BLaER1 (cell line): Measurements from ENCODE around the gene UVSSA.
"Not testable (repeated sequence)": the region's sequence is repeated elsewhere in the genome, so short reads cannot be mapped to it uniquely, and the experiment has no call there.

ENCODE experiments used
- H3K27ac ChIP-seq: shearing (Covaris generic); formaldehyde crosslinking; 2 replicates; pipeline ENCODE4 v1.8.1; 2022
- H3K27me3 ChIP-seq: shearing (Covaris generic); formaldehyde crosslinking; 2 replicates; pipeline ENCODE4 v1.8.1; 2022
- H3K36me3 ChIP-seq: shearing (Covaris generic); formaldehyde crosslinking; 2 replicates; pipeline ENCODE4 v1.8.1; 2022
- H3K4me1 ChIP-seq: shearing (Covaris generic); formaldehyde crosslinking; 2 replicates; pipeline ENCODE4 v1.8.1; 2022
- H3K4me2 ChIP-seq: shearing (Covaris generic); formaldehyde crosslinking; 2 replicates; pipeline ENCODE4 v1.8.1; 2022
- H3K4me3 ChIP-seq: shearing (Covaris generic); formaldehyde crosslinking; 2 replicates; pipeline ENCODE4 v1.8.1; 2022
- H3K9ac ChIP-seq: shearing (Covaris generic); formaldehyde crosslinking; 2 replicates; pipeline ENCODE4 v1.8.1; 2022
- H3K9me3 ChIP-seq: shearing (Covaris generic); formaldehyde crosslinking; 2 replicates; pipeline ENCODE4 v1.8.1; 2022
- H4K20me1 ChIP-seq: shearing (Covaris generic); formaldehyde crosslinking; 2 replicates; pipeline ENCODE4 v1.8.1; 2022
- Cebpa-rat ChIP-seq: shearing (Covaris generic); IDR thresholded peaks from 2 replicates; pipeline ENCODE4 v1.8.1; 2022

Gene UVSSA

DNA sequence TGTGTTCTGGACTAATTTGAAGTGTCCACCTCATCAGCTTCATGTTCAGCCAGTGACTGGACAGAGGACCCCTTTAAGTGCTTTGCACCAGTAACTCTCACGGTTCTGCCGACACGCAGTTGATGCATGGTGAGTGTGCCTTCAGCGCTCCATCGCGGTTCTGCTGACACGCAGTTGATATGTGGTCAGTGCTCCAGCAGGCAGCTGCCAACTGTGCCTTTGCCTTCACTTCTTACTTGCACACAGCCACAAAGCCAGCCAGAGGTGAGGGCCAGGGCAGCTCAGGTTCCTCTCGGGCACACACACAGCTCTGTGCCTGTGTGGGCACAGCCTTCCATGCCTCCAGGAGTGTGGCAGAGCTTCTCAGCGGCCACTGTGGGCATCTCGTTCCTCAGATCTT is 46.9 kb downstream of the UVSSA start:
- Histone ChIP-seq H3K36me3 (peaks cover 11% of the 10 kb centered on the region; the same call in 1 of the 2 replicates), H3K9me3 (peaks cover 80% of the 10 kb centered on the region), H3K27ac (no peak overlapping the region), H3K4me3 (no peak overlapping the region), H3K9ac (no peak overlapping the region), H4K20me1 (no peaks in the 10 kb centered on the region), H3K4me2 (no peak overlapping the region), H3K4me1 (no peaks in the 10 kb centered on the region), H3K27me3 (no peaks in the 10 kb centered on the region)
- TF ChIP-seq Cebpa-rat: no peak

- not testable (repeated sequence) for H4K20me1 ChIP-seq, H3K4me2 ChIP-seq, H3K27ac ChIP-seq, H3K9ac ChIP-seq, H3K4me3 ChIP-seq, H3K4me1 ChIP-seq, H3K27me3 ChIP-seq
- H3K9me3 ChIP-seq: peaks cover 82% of the 10 kb centered on the region
- peaks cover 11% of the 10 kb centered on the region; the same call in 1 of the 2 replicates for H3K36me3 ChIP-seq
Measured at GRCh38 chr4:1394554-1395388, 47.8 kb downstream of the UVSSA start.

- H3K9ac ChIP-seq, H3K27ac ChIP-seq, H3K4me1 ChIP-seq, H3K4me2 ChIP-seq, H3K4me3 ChIP-seq, H3K27me3 ChIP-seq, H4K20me1 ChIP-seq: not testable (repeated sequence)
- Histone ChIP-seq H3K9me3 (peaks cover 85% of the 10 kb centered on the region), H3K36me3 (peaks cover 11% of the 10 kb centered on the region; the same call in 1 of the 2 replicates)
Measured at GRCh38 chr4:1395389-1395820, 48.4 kb downstream of the UVSSA start.

- no peak for TF ChIP-seq Cebpa-rat
- Histone ChIP-seq H3K9me3 (peaks cover 85% of the 10 kb centered on the region), H3K36me3 (peaks cover 11% of the 10 kb centered on the region; the same call in 1 of the 2 replicates), H3K27me3 (no peaks in the 10 kb centered on the region), H3K9ac (no peak overlapping the region), H3K4me3 (peak overlapping the region; percentile 44), H3K4me1 (no peaks in the 10 kb centered on the region), H3K27ac (no peak overlapping the region), H3K4me2 (no peak overlapping the region), H4K20me1 (no peaks in the 10 kb centered on the region)
Measured at GRCh38 chr4:1395941-1396805, 49.2 kb downstream of the UVSSA start.

- Histone ChIP-seq H3K9me3 (peaks cover 86% of the 10 kb centered on the region), H3K4me1 (no peaks in the 10 kb centered on the region), H3K27ac (no peak overlapping the region), H3K27me3 (no peaks in the 10 kb centered on the region), H3K36me3 (peaks cover 11% of the 10 kb centered on the region; the same call in 1 of the 2 replicates), H3K4me3 (peak overlapping the region; percentile 44), H3K4me2 (no peak overlapping the region), H4K20me1 (no peaks in the 10 kb centered on the region), H3K9ac (no peak overlapping the region)
- no peak for TF ChIP-seq Cebpa-rat
Measured at GRCh38 chr4:1396806-1397455, 49.9 kb downstream of the UVSSA start.

GRCh38 chr4:1398681-1399507 is 51.9 kb downstream of the UVSSA start:
- H3K4me2 ChIP-seq: no peak overlapping the region
- H4K20me1 ChIP-seq: no peaks in the 10 kb centered on the region
- peaks cover 91% of the 10 kb centered on the region for H3K9me3 ChIP-seq
- no peaks in the 10 kb centered on the region for H3K4me1 ChIP-seq
- peaks cover 8% of the 10 kb centered on the region; the same call in 1 of the 2 replicates for H3K36me3 ChIP-seq
- no peaks in the 10 kb centered on the region for H3K27me3 ChIP-seq
- no peak for TF ChIP-seq Cebpa-rat
- H3K27ac ChIP-seq: no peak overlapping the region
- H3K4me3 ChIP-seq: peak overlapping the region; percentile 34; the same call in 1 of the 2 replicates
- H3K9ac ChIP-seq: no peak overlapping the region

GRCh38 chr4:1399508-1400190 is 52.6 kb downstream of the UVSSA start:
- no peak for TF ChIP-seq Cebpa-rat
- Histone ChIP-seq H3K4me1 (no peaks in the 10 kb centered on the region), H4K20me1 (no peaks in the 10 kb centered on the region), H3K27me3 (no peaks in the 10 kb centered on the region), H3K9me3 (peaks cover 91% of the 10 kb centered on the region), H3K36me3 (peaks cover 2% of the 10 kb centered on the region; the same call in 1 of the 2 replicates), H3K4me2 (no peak overlapping the region), H3K9ac (no peak overlapping the region), H3K27ac (no peak overlapping the region), H3K4me3 (peak overlapping the region; percentile 34; the same call in 1 of the 2 replicates)

GRCh38 chr4:1400191-1400805 is 53.3 kb downstream of the UVSSA start:
- 0 out of 2 replicates have a peak overlapping the region, but pooled peaks have one; percentile 7 for H3K4me3 ChIP-seq
- no peak overlapping the region for H3K4me2 ChIP-seq
- no peak overlapping the region for H3K9ac ChIP-seq
- no peaks in the 10 kb centered on the region for H3K4me1 ChIP-seq
- H3K36me3 ChIP-seq: no peaks in the 10 kb centered on the region
- H4K20me1 ChIP-seq: no peaks in the 10 kb centered on the region
- H3K27ac ChIP-seq: no peak overlapping the region
- H3K9me3 ChIP-seq: peaks cover 93% of the 10 kb centered on the region
- no peak for TF ChIP-seq Cebpa-rat
- no peaks in the 10 kb centered on the region for H3K27me3 ChIP-seq
